Measurements from ENCODE around the gene MCTP1. TPM values are rescaled to one million over a fixed set of nuclear protein-coding genes. Genes with fewer than 3 reads are reported as not detected.

The MCTP1 gene
- total RNA-seq, 1 experiment from 2014 or later: 7.5 TPM

- Histone ChIP-seq H3K27me3 (ENCODE audit: low read length) (no peaks in the 10 kb centered on the region), H3K9ac (ENCODE audit: low read length) (no peak overlapping the region), H4K20me1 (ENCODE audit: low read length) (no peaks in the 10 kb centered on the region), H3K4me1 (ENCODE audit: insufficient read depth, low read length) (peaks cover 26% of the 10 kb centered on the region), H3K4me3 (ENCODE audit: low read length) (no peak overlapping the region), H3F3A (ENCODE audit: low read length, unreplicated experiment) (no peaks in the 10 kb centered on the region), H2AFZ (ENCODE audit: low read length) (no peak overlapping the region), H3K79me2 (ENCODE audit: low read length) (no peaks in the 10 kb centered on the region), H3K36me3 (ENCODE audit: low read depth, low read length) (no peaks in the 10 kb centered on the region), H3K27ac (ENCODE audit: low read length) (no peak overlapping the region), H3K9me2 (replicated peaks; ENCODE audit: low read length) (no peaks in the 10 kb centered on the region), H3K4me2 (ENCODE audit: low read length) (no peak overlapping the region), H3K9me3 (ENCODE audit: low read length) (no peaks in the 10 kb centered on the region)
- intact Hi-C loops (cut with micrococcal nuclease): loop anchor here (2.0 kb wide), 1 partner anchor 25 kb away; no protein-coding TSS in a partner anchor
- CTCF ChIA-PET: no interaction called here
- no TSS peak for BruUV-seq (replicated peaks)
- no peak for DNase-seq
- ATAC-seq: no peak
- POLR2A ChIA-PET (ENCODE audit: unreplicated experiment): no interaction called here
- TF ChIP-seq EZH2 (IDR thresholded peaks at IDR 0.05; ENCODE audit: low read length, unreplicated experiment): no peak
- TF ChIP-seq EZH2phosphoT487 (IDR thresholded peaks at IDR 0.05; ENCODE audit: borderline replicate concordance, low read length): no peak
- TF ChIP-seq CTCF (conservative IDR thresholded peaks at IDR 0.05; ENCODE audit: low read depth, low read length): no peak
Measured at GRCh38 chr5:95105638-95106037, 179.3 kb downstream of the MCTP1 start.

- H3K4me1 ChIP-seq (ENCODE audit: insufficient read depth, low read length): peaks cover 23% of the 10 kb centered on the region
- H3K79me2 ChIP-seq (ENCODE audit: low read length): no peaks in the 10 kb centered on the region
- CTCF ChIA-PET: no interaction called here
- no peak overlapping the region for H3K4me2 ChIP-seq (ENCODE audit: low read length)
- no peak overlapping the region for H2AFZ ChIP-seq (ENCODE audit: low read length)
- ATAC-seq: no peak
- H3K9me2 ChIP-seq (replicated peaks; ENCODE audit: low read length): no peaks in the 10 kb centered on the region
- no peak for TF ChIP-seq CTCF (conservative IDR thresholded peaks at IDR 0.05; ENCODE audit: low read depth, low read length)
- no peak for TF ChIP-seq EZH2phosphoT487 (IDR thresholded peaks at IDR 0.05; ENCODE audit: borderline replicate concordance, low read length)
- TF ChIP-seq EZH2 (IDR thresholded peaks at IDR 0.05; ENCODE audit: low read length, unreplicated experiment): no peak
- DNase-seq: no peak
- BruUV-seq (replicated peaks): no TSS peak
- H3K36me3 ChIP-seq (ENCODE audit: low read depth, low read length): no peaks in the 10 kb centered on the region
- H3K4me3 ChIP-seq (ENCODE audit: low read length): no peak overlapping the region
- POLR2A ChIA-PET (ENCODE audit: unreplicated experiment): no interaction called here
- H3K9me3 ChIP-seq (ENCODE audit: low read length): no peaks in the 10 kb centered on the region
- no peaks in the 10 kb centered on the region for H3K27me3 ChIP-seq (ENCODE audit: low read length)
- no peak overlapping the region for H3K9ac ChIP-seq (ENCODE audit: low read length)
- no peaks in the 10 kb centered on the region for H4K20me1 ChIP-seq (ENCODE audit: low read length)
- H3K27ac ChIP-seq (ENCODE audit: low read length): no peak overlapping the region
- no peaks in the 10 kb centered on the region for H3F3A ChIP-seq (ENCODE audit: low read length, unreplicated experiment)
- intact Hi-C loops (cut with micrococcal nuclease): no loop called here
Measured at GRCh38 chr5:95102687-95103086, 182.2 kb downstream of the MCTP1 start.

- DNase-seq: no peak
- Histone ChIP-seq H3K36me3 (ENCODE audit: low read depth, low read length) (no peaks in the 10 kb centered on the region), H3K4me3 (ENCODE audit: low read length) (no peak overlapping the region), H3K4me1 (ENCODE audit: insufficient read depth, low read length) (peaks cover 25% of the 10 kb centered on the region), H3F3A (ENCODE audit: low read length, unreplicated experiment) (no peaks in the 10 kb centered on the region), H3K4me2 (ENCODE audit: low read length) (no peak overlapping the region), H4K20me1 (ENCODE audit: low read length) (no peaks in the 10 kb centered on the region), H3K9me2 (replicated peaks; ENCODE audit: low read length) (no peaks in the 10 kb centered on the region), H3K9me3 (ENCODE audit: low read length) (no peaks in the 10 kb centered on the region), H2AFZ (ENCODE audit: low read length) (no peak overlapping the region), H3K27ac (ENCODE audit: low read length) (no peak overlapping the region), H3K9ac (ENCODE audit: low read length) (no peak overlapping the region), H3K27me3 (ENCODE audit: low read length) (no peaks in the 10 kb centered on the region), H3K79me2 (ENCODE audit: low read length) (no peaks in the 10 kb centered on the region)
- no peak for ATAC-seq
- POLR2A ChIA-PET (ENCODE audit: unreplicated experiment): no interaction called here
- intact Hi-C loops (cut with micrococcal nuclease): no loop called here
- TF ChIP-seq EZH2 (IDR thresholded peaks at IDR 0.05; ENCODE audit: low read length, unreplicated experiment) (no peak), EZH2phosphoT487 (IDR thresholded peaks at IDR 0.05; ENCODE audit: borderline replicate concordance, low read length) (no peak), CTCF (conservative IDR thresholded peaks at IDR 0.05; ENCODE audit: low read depth, low read length) (no peak)
- BruUV-seq (replicated peaks): no TSS peak
- CTCF ChIA-PET: no interaction called here
Measured at GRCh38 chr5:95102080-95102479, 182.8 kb downstream of the MCTP1 start.
